Measurements from ENCODE around the gene CCDC88C.

CCDC88C gene

DNA sequence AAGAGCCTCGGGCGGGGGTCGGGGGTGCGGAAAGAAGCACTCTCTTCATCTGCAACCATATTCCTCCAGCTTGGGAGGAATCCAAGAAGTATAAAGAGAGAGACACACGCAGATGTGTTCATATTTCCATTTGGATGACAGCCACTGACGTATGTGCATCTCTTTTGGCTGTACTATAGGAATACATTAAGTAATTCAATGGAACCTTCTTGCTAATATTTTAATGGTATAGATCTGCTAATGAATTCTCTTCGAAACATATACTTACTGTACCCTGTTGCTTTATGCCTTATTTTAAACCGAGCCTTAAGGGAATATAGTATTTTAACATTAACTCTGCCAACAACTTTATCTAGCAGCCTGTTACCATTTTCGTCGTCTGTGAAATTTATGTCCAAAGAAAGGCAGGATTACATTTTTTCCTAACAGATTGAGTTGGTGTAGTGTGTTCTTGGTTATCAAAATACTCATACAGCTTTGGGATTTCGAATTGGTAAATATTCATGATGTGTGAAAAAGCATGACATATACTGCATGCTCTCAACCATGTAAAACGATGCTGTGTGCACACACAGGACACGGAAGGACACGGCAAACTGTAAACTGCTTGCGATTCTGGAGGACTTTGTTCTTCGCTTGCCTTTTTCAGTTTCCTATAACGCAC lies 84.5 kb downstream of the CCDC88C start:
- Histone ChIP-seq H3K27ac (no peak overlapping the region), H3K4me1 (peaks cover 0 to 16% (median 13%) of the 10 kb centered on the region in 4 donors), H3K4me3 (no peak overlapping the region), H3K36me3 (peaks cover 0 to 7% (median 0%) of the 10 kb centered on the region in 3 donors), H3K27me3 (peaks cover 0 to 13% of the 10 kb centered on the region in 2 donors), H3K9me3 (no peaks in the 10 kb centered on the region)
- TF ChIP-seq, protein P1, sequence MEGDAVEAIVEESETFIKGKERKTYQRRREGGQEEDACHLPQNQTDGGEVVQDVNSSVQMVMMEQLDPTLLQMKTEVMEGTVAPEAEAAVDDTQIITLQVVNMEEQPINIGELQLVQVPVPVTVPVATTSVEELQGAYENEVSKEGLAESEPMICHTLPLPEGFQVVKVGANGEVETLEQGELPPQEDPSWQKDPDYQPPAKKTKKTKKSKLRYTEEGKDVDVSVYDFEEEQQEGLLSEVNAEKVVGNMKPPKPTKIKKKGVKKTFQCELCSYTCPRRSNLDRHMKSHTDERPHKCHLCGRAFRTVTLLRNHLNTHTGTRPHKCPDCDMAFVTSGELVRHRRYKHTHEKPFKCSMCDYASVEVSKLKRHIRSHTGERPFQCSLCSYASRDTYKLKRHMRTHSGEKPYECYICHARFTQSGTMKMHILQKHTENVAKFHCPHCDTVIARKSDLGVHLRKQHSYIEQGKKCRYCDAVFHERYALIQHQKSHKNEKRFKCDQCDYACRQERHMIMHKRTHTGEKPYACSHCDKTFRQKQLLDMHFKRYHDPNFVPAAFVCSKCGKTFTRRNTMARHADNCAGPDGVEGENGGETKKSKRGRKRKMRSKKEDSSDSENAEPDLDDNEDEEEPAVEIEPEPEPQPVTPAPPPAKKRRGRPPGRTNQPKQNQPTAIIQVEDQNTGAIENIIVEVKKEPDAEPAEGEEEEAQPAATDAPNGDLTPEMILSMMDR (IDR thresholded peaks at IDR 0.05), result no peak
- DNase-seq, result no peak
- intact Hi-C loops (cut with DNase I; ENCODE audit: low total_unique reads), result no loop called here

DNA sequence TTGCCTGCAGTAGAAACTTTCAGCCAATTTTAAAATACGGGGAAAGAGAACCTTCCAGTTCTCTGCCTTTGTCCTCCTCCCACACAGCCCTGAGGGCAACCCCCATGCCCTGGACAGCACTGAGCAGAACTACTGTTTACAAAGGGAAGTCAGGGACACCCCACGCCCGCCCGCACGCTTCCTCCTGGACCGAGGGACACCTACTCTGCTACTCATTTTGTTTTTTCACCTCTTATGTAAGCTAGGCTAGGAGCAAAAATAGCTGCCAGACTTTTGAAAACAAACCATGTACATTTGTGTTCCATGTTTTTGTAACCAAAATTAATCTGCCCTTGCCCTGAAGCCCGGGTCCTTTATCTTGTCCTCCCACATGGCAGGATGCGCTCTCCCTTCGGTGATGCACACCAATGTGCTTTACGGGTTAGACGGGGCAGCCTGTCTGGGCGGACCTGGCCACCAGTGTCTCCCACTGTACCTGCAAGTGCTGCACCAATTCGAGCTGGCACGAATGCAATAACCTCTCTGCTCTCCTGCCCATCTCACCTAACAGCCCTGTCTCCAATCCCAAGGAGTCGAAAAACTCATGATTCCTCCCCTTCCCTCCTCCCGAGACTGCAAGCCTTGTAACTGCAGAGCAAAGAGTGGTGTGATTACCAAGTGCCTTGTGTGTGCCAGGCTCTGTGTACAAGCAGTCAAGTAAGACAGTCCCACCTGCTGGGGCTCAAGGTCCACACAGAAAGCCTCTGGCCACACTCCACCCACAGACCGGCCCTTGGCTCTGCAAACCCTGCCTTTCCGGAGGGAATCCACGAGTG lies 85.2 kb downstream of the CCDC88C start:
- DNase-seq, result no peak
- H3K4me1 ChIP-seq, result peaks cover 0 to 16% (median 13%) of the 10 kb centered on the region in 4 donors

DNA sequence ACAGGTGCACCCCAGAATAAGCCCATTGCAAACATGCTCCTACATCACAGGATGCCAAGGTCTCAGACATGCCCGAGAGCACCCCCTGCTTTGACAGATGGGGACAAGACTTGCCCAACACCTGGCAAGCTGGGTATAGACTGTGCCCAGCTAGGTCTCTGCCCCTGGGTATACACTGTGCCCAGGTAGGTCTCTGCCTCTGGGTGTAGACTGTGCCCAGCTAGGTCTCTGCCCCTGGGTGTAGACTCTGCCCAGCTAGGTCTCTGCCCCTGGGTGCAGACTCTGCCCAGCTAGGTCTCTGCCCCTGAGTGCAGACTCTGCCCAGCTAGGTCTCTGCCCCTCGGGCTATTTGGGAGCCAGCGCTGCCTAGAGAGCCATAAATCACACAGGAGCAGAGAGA lies 85.9 kb downstream of the CCDC88C start:
- H3K4me1 ChIP-seq, result peaks cover 0 to 16% (median 13%) of the 10 kb centered on the region in 4 donors
- no peaks in the 10 kb centered on the region for H3K9me3 ChIP-seq
- TF ChIP-seq, protein P1 (IDR thresholded peaks at IDR 0.05), result no peak
- intact Hi-C loops (cut with DNase I; ENCODE audit: low total_unique reads), result no loop called here
- DNase-seq, result no peak
- H3K4me3 ChIP-seq, result no peak overlapping the region
- no peaks in the 10 kb centered on the region for H3K36me3 ChIP-seq
- peaks cover 0 to 13% of the 10 kb centered on the region in 2 donors for H3K27me3 ChIP-seq
- H3K27ac ChIP-seq, result no peak overlapping the region

More for the DNA sequence above, 85.2 kb downstream of the CCDC88C start:
- intact Hi-C loops (cut with DNase I; ENCODE audit: low total_unique reads), result no loop called here
- TF ChIP-seq, protein P1 (IDR thresholded peaks at IDR 0.05), result no peak
- Histone ChIP-seq H3K36me3 (no peaks in the 10 kb centered on the region), H3K9me3 (no peaks in the 10 kb centered on the region), H3K27ac (no peak overlapping the region), H3K27me3 (peaks cover 0 to 13% of the 10 kb centered on the region in 2 donors), H3K4me3 (no peak overlapping the region)

DNA sequence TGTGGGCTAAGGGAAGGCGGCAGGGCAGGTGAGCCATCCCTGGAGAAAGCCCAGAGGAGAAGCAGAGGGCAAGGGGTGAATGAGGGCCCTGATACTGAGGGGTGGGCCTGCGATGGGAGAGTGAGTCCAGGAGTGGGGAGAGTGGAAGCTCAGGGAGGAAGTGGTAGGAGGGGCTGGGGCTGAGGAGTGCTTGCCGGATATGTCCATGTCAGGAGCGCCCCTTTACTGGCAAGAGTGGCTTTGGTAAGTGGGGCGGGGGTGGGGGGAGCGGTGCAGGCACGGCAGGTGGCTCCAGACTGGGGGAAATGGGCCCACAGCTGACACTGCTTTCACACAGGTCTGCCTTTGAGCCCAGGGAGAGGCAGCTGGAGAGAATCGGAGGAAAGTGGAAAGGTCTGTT lies 86.8 kb downstream of the CCDC88C start:
- Histone ChIP-seq H3K27ac (no peak overlapping the region), H3K36me3 (no peaks in the 10 kb centered on the region)
- no peak for DNase-seq

DNA sequence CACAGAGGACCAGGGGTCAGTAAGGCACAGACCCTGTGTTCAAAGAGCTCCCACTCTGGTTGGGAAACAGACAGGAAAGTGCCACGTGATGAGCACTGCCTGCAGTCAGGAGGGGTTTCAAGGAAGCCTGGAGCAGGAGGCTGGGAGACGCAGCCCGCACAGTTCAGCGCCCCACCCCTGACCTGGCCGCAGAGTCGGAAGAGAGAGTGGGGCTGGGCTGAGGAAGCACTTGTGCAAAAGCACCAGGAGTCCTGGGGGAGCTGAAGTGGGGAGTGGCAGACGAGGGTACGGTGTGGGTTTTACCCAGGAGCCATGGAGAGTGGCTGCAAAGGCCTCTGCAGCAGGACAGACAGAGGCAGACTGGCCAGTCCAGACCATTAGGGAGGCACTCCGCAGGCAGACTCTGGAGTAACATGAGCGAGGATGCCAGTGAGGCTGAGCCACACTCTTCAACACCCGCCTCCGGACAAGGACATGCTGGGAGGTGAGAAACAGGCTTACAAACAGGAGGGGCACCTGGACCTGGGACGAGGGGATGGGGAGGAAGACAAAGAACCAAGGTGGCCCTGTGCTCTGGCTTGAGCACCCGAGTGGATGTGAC lies 87.4 kb downstream of the CCDC88C start:
- H3K4me1 ChIP-seq, result peaks cover 0 to 16% (median 13%) of the 10 kb centered on the region in 4 donors
- no peak overlapping the region for H3K4me3 ChIP-seq
- DNase-seq, result no peak
- H3K27me3 ChIP-seq, result peaks cover 0 to 11% of the 10 kb centered on the region in 2 donors
- H3K9me3 ChIP-seq, result no peaks in the 10 kb centered on the region
- H3K27ac ChIP-seq, result no peak overlapping the region
- H3K36me3 ChIP-seq, result no peaks in the 10 kb centered on the region
- TF ChIP-seq, protein P1 (IDR thresholded peaks at IDR 0.05), result no peak
- intact Hi-C loops (cut with DNase I; ENCODE audit: low total_unique reads), result no loop called here

More for the DNA sequence above, 86.8 kb downstream of the CCDC88C start:
- Histone ChIP-seq H3K9me3 (no peaks in the 10 kb centered on the region), H3K27me3 (peaks cover 0 to 13% of the 10 kb centered on the region in 2 donors), H3K4me3 (no peak overlapping the region), H3K4me1 (peaks cover 0 to 16% (median 13%) of the 10 kb centered on the region in 4 donors)
- TF ChIP-seq, protein P1 (IDR thresholded peaks at IDR 0.05), result no peak
- intact Hi-C loops (cut with DNase I; ENCODE audit: low total_unique reads), result no loop called here

All from tibial artery (tissue), 4 donors.